Keratinocyte (primary cell): Measurements from ENCODE around the gene LONP2. TPM values are rescaled to one million over a fixed set of nuclear protein-coding genes. Genes with fewer than 3 reads are reported as not detected.
"Not testable (repeated sequence)": the region's sequence is repeated elsewhere in the genome, so short reads cannot be mapped to it uniquely, and the experiment has no call there.

ENCODE experiments used
- DNase-seq: peaks from one replicate; pipeline ENCODE4 v3.0.0-alpha.2; 2011; ENCODE audit warnings: low read depth, missing footprints, low spot score
- FAIRE-seq: peaks from 2 replicates; lab custom pipeline; 2011; peaks lifted over from hg19 to GRCh38; lab: Jason Lieb, UNC
- H2AFZ ChIP-seq: 2 replicates; pipeline ENCODE4 v1.6.0; 2012; ENCODE audit warnings: low read length, control low read depth, inconsistent platforms; ENCODE audit not compliant: control insufficient read depth
- H3K27ac ChIP-seq: 2 replicates; pipeline ENCODE4 v1.5.1; 2011; ENCODE audit warnings: low read length; ENCODE audit not compliant: control insufficient read depth, insufficient read depth
- H3K27me3 ChIP-seq: 3 replicates; pipeline ENCODE4 v1.6.0; 2011; ENCODE audit warnings: low read length; ENCODE audit not compliant: control insufficient read depth, insufficient read depth; ENCODE audit errors: extremely low read depth
- H3K36me3 ChIP-seq, 2 experiments: 2 replicates in 1 of 2; 3 replicates in 1 of 2; pipeline ENCODE4 v1.5.1; 2011; ENCODE audit warnings: low read length in 2 of 2, mild to moderate bottlenecking in 1 of 2; ENCODE audit not compliant: control insufficient read depth in 2 of 2, insufficient read depth in 2 of 2; ENCODE audit errors: extremely low read depth in 1 of 2
- H3K4me1 ChIP-seq: 3 replicates; pipeline ENCODE4 v1.5.1; 2011; ENCODE audit warnings: low read length; ENCODE audit not compliant: control insufficient read depth, insufficient read depth; ENCODE audit errors: extremely low read depth
- H3K4me2 ChIP-seq: 3 replicates; pipeline ENCODE4 v1.6.0; 2011; ENCODE audit warnings: low read depth, low read length; ENCODE audit not compliant: control insufficient read depth, insufficient read depth; ENCODE audit errors: extremely low read depth
- H3K4me3 ChIP-seq, 3 experiments: fragments of 200-600 bp in 1 of 3; sonication (generic) in 1 of 3; 2 replicates in 2 of 3; 3 replicates in 1 of 3; pipeline ENCODE4 v1.5.1; 2011 to 2016; ENCODE audit warnings: low read length in 3 of 3, mild to moderate bottlenecking in 3 of 3, control low read depth in 2 of 3, inconsistent platforms in 1 of 3, low read depth in 1 of 3, mixed read lengths in 1 of 3, mixed run types in 1 of 3, moderate library complexity in 1 of 3; ENCODE audit not compliant: control insufficient read depth in 2 of 3, insufficient read depth in 2 of 3; ENCODE audit errors: extremely low read depth in 1 of 3
- H3K79me2 ChIP-seq: 2 replicates; pipeline ENCODE4 v1.6.0; 2012; ENCODE audit warnings: low read length; ENCODE audit not compliant: control insufficient read depth, insufficient read depth
- H3K9ac ChIP-seq: 3 replicates; pipeline ENCODE4 v1.6.0; 2011; ENCODE audit warnings: low read length; ENCODE audit not compliant: control insufficient read depth, insufficient read depth; ENCODE audit errors: extremely low read depth
- H3K9me1 ChIP-seq: 3 replicates; pipeline ENCODE4 v1.6.0; 2011; ENCODE audit warnings: low read length; ENCODE audit not compliant: control insufficient read depth, insufficient read depth; ENCODE audit errors: extremely low read depth
- H3K9me3 ChIP-seq: 2 replicates; pipeline ENCODE4 v1.5.1; 2012; ENCODE audit warnings: low read depth, low read length; ENCODE audit not compliant: control insufficient read depth
- H4K20me1 ChIP-seq: 3 replicates; pipeline ENCODE4 v1.6.0; 2011; ENCODE audit warnings: low read length; ENCODE audit not compliant: control insufficient read depth, insufficient read depth; ENCODE audit errors: extremely low read depth
- CTCF ChIP-seq, 3 experiments: IDR thresholded peaks in 1 of 3; conservative IDR thresholded peaks in 1 of 3; optimal IDR thresholded peaks in 1 of 3; 2 replicates in 2 of 3; 3 replicates in 1 of 3; pipeline versions ENCODE3 to v1.5.1; 2011; ENCODE audit warnings: low read length in 3 of 3, mild to moderate bottlenecking in 3 of 3, moderate library complexity in 2 of 3, control low read depth in 1 of 3, inconsistent platforms in 1 of 3; ENCODE audit not compliant: insufficient read depth in 2 of 3; ENCODE audit errors: extremely low read depth in 1 of 3
- EZH2 ChIP-seq: IDR thresholded peaks from one replicate; pipeline ENCODE4 v1.6.1; 2012; ENCODE audit warnings: inconsistent platforms, mild to moderate bottlenecking, low read length, moderate library complexity
- dilution Hi-C: fragments of 300-500 bp; cut with MboI; formaldehyde crosslinking; loops from one replicate; pipeline ENCODE4 v1.7.0; 2020; ENCODE audit warnings: low sequenced_read_pairs; ENCODE audit not compliant: extremely low pct_ligation_motif_present
- polyA plus RNA-seq, 5 experiments: library from polyadenylated mRNA; depleted of rRNA in 3 of 5; stranded (reverse) in 3 of 5; stranded (forward) in 1 of 5; unstranded in 1 of 5; fragments of >200 nt; gene quantifications; 1 replicate in 1 of 5; 2 replicates in 3 of 5; 3 replicates in 1 of 5; pipeline versions ENCODE4 v1.2.1 to v1.2.3, GENCODE V29; 2011 to 2012; ENCODE audit warnings: missing spikeins in 2 of 5, low read depth in 1 of 5, low replicate concordance in 1 of 5

Gene LONP2
- polyA plus RNA-seq, 1 donor (not counting 4 experiments of a cell fraction or from before 2014, with no cell fraction given): 49.4 TPM

- no peak overlapping the region for H3K9ac ChIP-seq
- H3K9me3 ChIP-seq: no peaks in the 10 kb centered on the region
- H4K20me1 ChIP-seq: no peaks in the 10 kb centered on the region
- TF ChIP-seq CTCF (optimal IDR thresholded peaks at IDR 0.05 in 1 of 3, IDR thresholded peaks at IDR 0.05 in 1 of 3, conservative IDR thresholded peaks at IDR 0.05 in 1 of 3; ENCODE audit: extremely low read depth in 1 of 3, insufficient read depth in 2 of 3, low read length in 3 of 3): no peak
- TF ChIP-seq EZH2: no peak
- no peaks in the 10 kb centered on the region for H3K9me1 ChIP-seq
- DNase-seq (no peak), FAIRE-seq (no peak)
- H3K4me2 ChIP-seq: no peak overlapping the region
- H3K27ac ChIP-seq: no peak overlapping the region
- H3K79me2 ChIP-seq: peaks cover 5% of the 10 kb centered on the region
- H3K4me1 ChIP-seq: no peaks in the 10 kb centered on the region
- no peak overlapping the region for H3K4me3 ChIP-seq
- no peaks in the 10 kb centered on the region for H3K27me3 ChIP-seq
- H2AFZ ChIP-seq: no peak overlapping the region
- dilution Hi-C loops: loop anchor here (25.0 kb wide), 1 partner anchor 159 kb away; no protein-coding TSS in a partner anchor
- H3K36me3 ChIP-seq: peaks cover 14 to 23% of the 10 kb centered on the region in 2 experiments
These were observed 108.7 kb downstream of the LONP2 start for GRCh38 chr16:48352648-48353390.

- Histone ChIP-seq H3K36me3 (peaks cover 14 to 23% of the 10 kb centered on the region in 2 experiments), H3K4me1 (no peaks in the 10 kb centered on the region), H3K4me3 (no peak overlapping the region), H4K20me1 (no peaks in the 10 kb centered on the region), H2AFZ (no peak overlapping the region), H3K4me2 (no peak overlapping the region), H3K9ac (no peak overlapping the region), H3K27ac (no peak overlapping the region), H3K79me2 (peaks cover 9% of the 10 kb centered on the region), H3K27me3 (no peaks in the 10 kb centered on the region), H3K9me3 (no peaks in the 10 kb centered on the region), H3K9me1 (no peaks in the 10 kb centered on the region)
- TF ChIP-seq EZH2 (no peak), CTCF (optimal IDR thresholded peaks at IDR 0.05 in 1 of 3, IDR thresholded peaks at IDR 0.05 in 1 of 3, conservative IDR thresholded peaks at IDR 0.05 in 1 of 3; ENCODE audit: extremely low read depth in 1 of 3, insufficient read depth in 2 of 3, low read length in 3 of 3) (peak; percentile 85 to 96 (median 87))
- dilution Hi-C loops: loop anchor here (25.0 kb wide), 1 partner anchor 159 kb away; no protein-coding TSS in a partner anchor
- FAIRE-seq (peak; percentile 34), DNase-seq (peak; percentile 35)
These were observed 109.6 kb downstream of the LONP2 start for GRCh38 chr16:48353565-48354163.

GRCh38 chr16:48354385-48354784, 110.3 kb downstream of the LONP2 start:
- Histone ChIP-seq H3K79me2 (peaks cover 15% of the 10 kb centered on the region), H3K36me3 (peaks cover 14 to 23% of the 10 kb centered on the region in 2 experiments)
- H3K4me1 ChIP-seq, DNase-seq, FAIRE-seq, H3K9me1 ChIP-seq, H4K20me1 ChIP-seq, H3K27ac ChIP-seq, H3K4me3 ChIP-seq, H3K27me3 ChIP-seq, H3K9ac ChIP-seq, H3K4me2 ChIP-seq, H2AFZ ChIP-seq, H3K9me3 ChIP-seq: not testable (repeated sequence)
- dilution Hi-C loops: loop anchor here (25.0 kb wide), 1 partner anchor 158 kb away; no protein-coding TSS in a partner anchor
